HG02759 (cell line): Measurements from ENCODE around the gene BAZ1B.
"Not testable (repeated sequence)": the region's sequence is repeated elsewhere in the genome, so short reads cannot be mapped to it uniquely, and the experiment has no call there.

Experiments used
- ATAC-seq: cut with Tn5 transposase; IDR thresholded peaks from one replicate; pipeline ENCODE4 v1.9.1; 2021; ENCODE audit warnings: mild to moderate bottlenecking, moderate library complexity; ENCODE audit not compliant: unreplicated experiment

Gene BAZ1B, protein sequence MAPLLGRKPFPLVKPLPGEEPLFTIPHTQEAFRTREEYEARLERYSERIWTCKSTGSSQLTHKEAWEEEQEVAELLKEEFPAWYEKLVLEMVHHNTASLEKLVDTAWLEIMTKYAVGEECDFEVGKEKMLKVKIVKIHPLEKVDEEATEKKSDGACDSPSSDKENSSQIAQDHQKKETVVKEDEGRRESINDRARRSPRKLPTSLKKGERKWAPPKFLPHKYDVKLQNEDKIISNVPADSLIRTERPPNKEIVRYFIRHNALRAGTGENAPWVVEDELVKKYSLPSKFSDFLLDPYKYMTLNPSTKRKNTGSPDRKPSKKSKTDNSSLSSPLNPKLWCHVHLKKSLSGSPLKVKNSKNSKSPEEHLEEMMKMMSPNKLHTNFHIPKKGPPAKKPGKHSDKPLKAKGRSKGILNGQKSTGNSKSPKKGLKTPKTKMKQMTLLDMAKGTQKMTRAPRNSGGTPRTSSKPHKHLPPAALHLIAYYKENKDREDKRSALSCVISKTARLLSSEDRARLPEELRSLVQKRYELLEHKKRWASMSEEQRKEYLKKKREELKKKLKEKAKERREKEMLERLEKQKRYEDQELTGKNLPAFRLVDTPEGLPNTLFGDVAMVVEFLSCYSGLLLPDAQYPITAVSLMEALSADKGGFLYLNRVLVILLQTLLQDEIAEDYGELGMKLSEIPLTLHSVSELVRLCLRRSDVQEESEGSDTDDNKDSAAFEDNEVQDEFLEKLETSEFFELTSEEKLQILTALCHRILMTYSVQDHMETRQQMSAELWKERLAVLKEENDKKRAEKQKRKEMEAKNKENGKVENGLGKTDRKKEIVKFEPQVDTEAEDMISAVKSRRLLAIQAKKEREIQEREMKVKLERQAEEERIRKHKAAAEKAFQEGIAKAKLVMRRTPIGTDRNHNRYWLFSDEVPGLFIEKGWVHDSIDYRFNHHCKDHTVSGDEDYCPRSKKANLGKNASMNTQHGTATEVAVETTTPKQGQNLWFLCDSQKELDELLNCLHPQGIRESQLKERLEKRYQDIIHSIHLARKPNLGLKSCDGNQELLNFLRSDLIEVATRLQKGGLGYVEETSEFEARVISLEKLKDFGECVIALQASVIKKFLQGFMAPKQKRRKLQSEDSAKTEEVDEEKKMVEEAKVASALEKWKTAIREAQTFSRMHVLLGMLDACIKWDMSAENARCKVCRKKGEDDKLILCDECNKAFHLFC (N-terminal part only)

DNA sequence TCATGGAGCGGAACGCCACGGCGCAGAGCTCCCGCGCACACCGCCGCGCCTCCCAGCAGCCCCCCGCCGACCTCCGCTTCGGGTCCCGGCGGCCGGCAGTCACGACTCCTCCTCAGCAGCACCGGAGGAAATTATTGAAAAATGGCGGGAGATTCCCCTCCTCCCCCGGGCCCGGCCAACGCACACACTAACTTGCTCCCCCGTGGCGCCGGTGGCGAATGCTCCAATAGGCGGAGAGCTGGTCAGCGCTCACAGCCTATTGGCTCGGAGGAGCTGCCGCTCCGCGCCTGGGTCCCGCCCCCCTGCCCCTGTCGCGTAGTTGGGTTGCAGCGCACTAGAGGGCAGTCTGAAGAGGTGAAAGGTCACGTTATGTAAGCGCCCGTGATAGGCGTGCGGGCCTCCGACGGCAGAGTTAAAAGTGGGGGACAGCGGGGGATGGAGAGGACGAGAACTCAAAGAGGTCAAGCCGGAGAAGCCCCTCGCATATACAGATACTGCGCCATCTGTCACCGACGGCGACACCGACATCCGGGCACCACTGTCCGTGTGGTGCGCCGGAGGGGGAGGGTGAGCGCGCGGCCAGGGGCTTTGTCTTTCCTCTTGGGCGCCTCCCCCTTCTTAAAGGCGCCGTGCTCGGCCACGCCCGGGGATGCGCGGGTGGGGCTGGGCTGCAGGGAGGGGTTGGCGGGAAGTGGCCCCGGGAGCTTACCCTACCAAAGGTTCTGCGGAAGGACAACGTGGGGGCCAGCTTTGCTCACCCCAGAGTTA is at the start of gene BAZ1B:
TSS of gene BAZ1B (minus strand) at position 189 of the 768 bp plus-strand sequence. CDS start 360 bp downstream, outside the sequence.
- ATAC-seq = peak; percentile 88

DNA sequence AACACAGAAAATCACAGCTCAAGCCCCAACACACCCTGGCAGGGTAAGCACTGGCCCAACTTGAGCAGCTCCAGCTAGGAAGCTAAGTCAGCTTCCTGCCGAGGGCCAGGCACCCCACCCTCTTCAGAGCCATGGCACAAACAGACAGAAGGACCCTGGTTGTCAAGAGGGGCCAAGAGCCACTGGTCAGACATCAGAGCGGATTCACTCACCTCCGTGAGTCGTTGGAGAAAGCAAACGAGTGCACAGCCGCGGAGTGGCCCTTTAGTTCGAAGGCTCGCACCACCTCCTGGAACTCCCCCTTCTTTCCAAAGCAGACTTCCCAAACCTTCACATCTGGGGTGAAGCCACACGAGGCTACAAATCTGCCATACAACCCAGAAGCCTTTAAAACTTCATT is 48.9 kb upstream of the BAZ1B start:
- no peak for ATAC-seq

DNA sequence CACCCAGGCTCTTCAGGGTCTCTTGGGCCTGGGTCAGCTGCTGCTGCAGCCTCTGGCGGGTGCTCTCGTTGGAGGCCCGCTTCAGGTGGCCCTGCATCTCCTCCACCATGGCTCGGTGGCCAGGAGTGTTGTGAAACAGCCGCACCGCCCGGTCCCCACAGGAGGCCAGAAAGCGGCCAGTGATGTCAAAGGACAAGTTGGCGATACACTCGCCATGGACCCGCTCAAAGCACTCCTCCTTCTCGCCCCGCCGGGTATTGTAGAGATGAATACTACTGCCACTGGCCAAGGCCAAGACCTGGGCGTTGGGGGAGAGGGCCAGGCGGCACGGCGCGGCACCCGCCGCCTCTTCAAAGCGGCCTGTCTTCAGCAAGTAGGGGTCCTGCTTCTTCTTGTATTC is 48.4 kb upstream of the BAZ1B start:
- no peak for ATAC-seq

DNA sequence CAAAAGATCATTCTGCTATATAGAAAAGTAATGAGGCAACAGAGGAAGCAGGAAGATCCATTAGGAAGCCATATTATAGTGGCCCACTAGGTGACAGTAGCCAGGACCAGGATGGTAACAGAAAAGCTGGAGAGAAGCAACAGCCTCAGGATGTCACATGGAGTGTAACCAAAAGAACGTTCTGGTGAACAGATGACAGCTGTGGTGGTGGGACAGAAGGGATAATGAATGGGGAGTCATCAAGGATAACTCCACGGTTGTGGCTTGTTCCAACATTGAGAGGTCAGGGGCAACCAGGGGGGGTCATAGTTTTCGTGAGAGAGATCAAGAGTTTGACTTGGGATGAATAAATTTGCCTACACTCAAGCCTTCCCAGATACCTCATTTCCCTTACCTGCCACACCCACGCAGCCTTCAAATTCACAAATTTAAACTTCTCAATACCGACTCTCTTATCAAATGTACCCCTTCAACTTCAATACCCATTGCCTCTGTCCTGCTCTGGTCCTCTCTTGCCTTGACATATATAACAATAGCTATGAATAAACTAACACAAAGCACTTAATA is 47.0 kb upstream of the BAZ1B start:
- ATAC-seq = no peak

GRCh38 chr7:73567846-73568685 is 46.0 kb upstream of the BAZ1B start:
- ATAC-seq = no peak

DNA sequence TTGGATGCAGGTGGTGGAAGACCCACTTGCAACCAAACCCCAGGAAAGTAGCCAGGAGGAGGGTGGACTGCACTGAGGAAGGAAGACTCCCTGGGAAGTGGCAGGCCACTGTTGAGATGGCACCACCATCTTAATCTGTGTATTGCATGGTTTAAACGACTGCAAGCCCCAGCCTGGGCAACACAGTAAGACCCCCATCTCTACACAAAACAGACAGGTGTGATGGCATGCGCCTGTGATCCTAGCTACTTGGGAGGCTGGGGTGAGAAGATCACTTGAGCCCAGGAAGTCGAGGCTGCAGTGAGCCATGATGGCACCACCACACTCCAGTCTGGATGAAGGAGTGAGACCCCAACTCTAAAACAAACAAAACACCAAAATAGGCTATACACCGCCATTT is 45.0 kb upstream of the BAZ1B start:
- ATAC-seq = no peak

GRCh38 chr7:73566431-73566830 is 44.3 kb upstream of the BAZ1B start:
- not testable (repeated sequence) for ATAC-seq

GRCh38 chr7:73565675-73566340 is 43.7 kb upstream of the BAZ1B start:
- no peak for ATAC-seq

- ATAC-seq = no peak
These were observed 38.2 kb upstream of the BAZ1B start for GRCh38 chr7:73560109-73560835.

GRCh38 chr7:73557397-73558257 is 35.5 kb upstream of the BAZ1B start, which contains the start of gene BCL7B:
Gene BCL7B, minus strand, starts transcription at chr7:73557690. Its CDS starts 112 bp downstream, at chr7:73557578.
- ATAC-seq = peak; percentile 60

- ATAC-seq = peak; percentile 91
These were observed 35.0 kb upstream of the BAZ1B start for GRCh38 chr7:73557108-73557396.

DNA sequence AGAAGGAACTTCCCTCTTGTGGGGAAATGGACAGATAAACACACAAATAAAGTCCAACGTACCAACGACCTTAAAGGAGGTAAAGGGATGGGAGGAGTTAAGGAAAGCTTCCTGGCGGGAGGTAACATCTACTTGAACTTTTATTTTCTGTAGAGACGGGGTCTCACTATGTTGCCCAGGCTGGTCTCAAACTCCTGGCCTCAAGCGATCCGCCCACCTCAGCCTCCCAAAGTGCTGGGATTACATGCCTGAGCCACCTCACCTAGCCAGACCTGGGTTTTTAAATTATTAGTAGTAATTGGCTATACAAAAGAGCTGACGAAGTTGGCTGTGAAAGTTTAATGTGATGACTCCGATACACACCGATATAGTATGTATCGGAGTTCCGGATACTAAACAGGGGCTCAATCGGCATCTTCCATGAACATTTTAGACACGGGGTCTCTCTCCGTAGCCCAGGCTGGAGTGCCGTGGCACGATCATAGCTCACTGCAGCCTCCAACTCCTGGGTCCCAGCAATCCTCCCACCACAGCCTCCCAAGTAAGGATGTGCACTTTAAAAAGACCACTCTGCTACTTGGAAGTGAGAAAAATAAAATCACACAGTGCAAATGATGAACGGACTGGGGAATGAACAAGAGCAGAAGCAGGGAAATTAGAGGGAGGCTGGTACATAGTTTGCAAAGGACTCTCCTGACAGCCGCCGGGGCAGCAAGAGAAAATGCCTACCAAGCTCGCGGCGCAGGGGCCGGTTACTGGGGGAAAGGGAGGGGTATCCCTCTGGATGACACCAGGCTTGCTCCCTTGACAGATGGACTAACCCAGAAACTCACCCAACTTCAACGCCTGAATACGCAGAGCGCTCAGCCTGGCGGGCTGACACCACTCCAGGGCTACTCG is 34.4 kb upstream of the BAZ1B start:
- ATAC-seq = no peak

- ATAC-seq = no peak
These were observed 33.4 kb upstream of the BAZ1B start for GRCh38 chr7:73555411-73555982.

- not testable (repeated sequence) for ATAC-seq
These were observed 28.0 kb upstream of the BAZ1B start for GRCh38 chr7:73550093-73550492.

GRCh38 chr7:73549176-73549575 is 27.1 kb upstream of the BAZ1B start:
- no peak for ATAC-seq

DNA sequence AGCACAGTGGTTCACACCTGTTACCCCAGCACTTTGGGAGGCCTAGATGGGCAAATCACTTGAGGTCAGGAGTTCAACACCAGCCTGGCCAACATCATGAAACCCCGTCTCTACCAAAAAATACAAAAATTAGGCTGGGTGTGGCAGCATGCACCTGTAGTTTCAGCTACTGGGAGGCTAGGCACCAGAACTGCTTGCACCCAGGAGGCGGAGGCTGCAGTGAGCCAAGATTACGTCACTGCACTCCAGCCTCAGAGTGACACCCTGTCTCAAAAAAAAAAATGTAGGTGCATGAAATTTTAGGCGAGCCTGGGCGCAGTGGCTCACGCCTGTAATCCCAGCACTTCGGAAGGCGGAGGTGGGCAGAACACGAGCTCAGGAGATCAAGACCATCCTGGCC is 25.7 kb upstream of the BAZ1B start:
- no peak for ATAC-seq
